ENCODE data around the gene KCTD11.
A peak's percentile ranks its signal among the peaks of the same experiment; 100 is the strongest.
"Not testable (repeated sequence)": the region's sequence is repeated elsewhere in the genome, so short reads cannot be mapped to it uniquely, and the experiment has no call there.

The KCTD11 gene

GRCh38 chr17:7355573-7355972 lies 3.6 kb downstream of the KCTD11 start:
- TF ChIP-seq Cebpa-rat (IDR thresholded peaks at IDR 0.05), result no peak
- Histone ChIP-seq H3K9ac (0 out of 22 replicates have a peak overlapping the region, but pooled peaks of 1 of the 11 experiments have one; percentile 44), H3K27me3 (no peaks in the 10 kb centered on the region), H3K4me2 (peak overlapping the region in 8 of 11 experiments; percentile 2 to 98 (median 34); a peak in 12 of 22 replicates), H3K9me3 (replicated peaks in 1 of 11) (no peaks in the 10 kb centered on the region), H3K4me3 (no peak overlapping the region), H3K27ac (no peak overlapping the region), H4K20me1 (peaks cover 0 to 36% (median 5%) of the 10 kb centered on the region in 11 experiments; a peak in 5 of 22 replicates), H3K36me3 (no peaks in the 10 kb centered on the region), H3K4me1 (peaks cover 33 to 51% (median 43%) of the 10 kb centered on the region in 10 experiments)

GRCh38 chr17:7356072-7356549 lies 4.1 kb downstream of the KCTD11 start:
- Histone ChIP-seq H4K20me1 (peaks cover 0 to 32% (median 5%) of the 10 kb centered on the region in 11 experiments; a peak in 5 of 22 replicates), H3K9me3 (replicated peaks in 1 of 11) (no peaks in the 10 kb centered on the region), H3K4me3 (no peak overlapping the region), H3K4me1 (peaks cover 27 to 45% (median 38%) of the 10 kb centered on the region in 10 experiments), H3K27me3 (no peaks in the 10 kb centered on the region), H3K36me3 (no peaks in the 10 kb centered on the region), H3K9ac (no peak overlapping the region), H3K27ac (no peak overlapping the region), H3K4me2 (peak overlapping the region in 8 of 11 experiments; percentile 2 to 98 (median 30); a peak in 10 of 22 replicates)
- TF ChIP-seq Cebpa-rat (IDR thresholded peaks at IDR 0.05), result no peak

GRCh38 chr17:7356756-7357155 lies 4.8 kb downstream of the KCTD11 start:
- TF ChIP-seq Cebpa-rat (IDR thresholded peaks at IDR 0.05), result no peak
- H3K9ac ChIP-seq, result no peak overlapping the region
- peaks cover 0 to 30% (median 5%) of the 10 kb centered on the region in 11 experiments; a peak in 5 of 22 replicates for H4K20me1 ChIP-seq
- no peaks in the 10 kb centered on the region for H3K9me3 ChIP-seq (replicated peaks in 1 of 11)
- no peak overlapping the region for H3K27ac ChIP-seq
- H3K36me3 ChIP-seq, result no peaks in the 10 kb centered on the region
- no peaks in the 10 kb centered on the region for H3K27me3 ChIP-seq
- peaks cover 25 to 41% (median 35%) of the 10 kb centered on the region in 10 experiments for H3K4me1 ChIP-seq
- H3K4me3 ChIP-seq, result no peak overlapping the region
- H3K4me2 ChIP-seq, result no peak overlapping the region

- H3K9me3 ChIP-seq (replicated peaks in 1 of 11), result no peaks in the 10 kb centered on the region
- H3K36me3 ChIP-seq, result no peaks in the 10 kb centered on the region
- no peak for TF ChIP-seq Cebpa-rat (IDR thresholded peaks at IDR 0.05)
- H3K4me2 ChIP-seq, result no peak overlapping the region
- H3K9ac ChIP-seq, result no peak overlapping the region
- H3K27me3 ChIP-seq, result no peaks in the 10 kb centered on the region
- H4K20me1 ChIP-seq, result peaks cover 0 to 30% (median 5%) of the 10 kb centered on the region in 11 experiments; a peak in 5 of 22 replicates
- H3K27ac ChIP-seq, result no peak overlapping the region
- H3K4me1 ChIP-seq, result peaks cover 22 to 39% (median 34%) of the 10 kb centered on the region in 10 experiments
- H3K4me3 ChIP-seq, result no peak overlapping the region
These were observed 5.4 kb downstream of the KCTD11 start for GRCh38 chr17:7357381-7357780.

- no peak overlapping the region for H3K27ac ChIP-seq
- no peaks in the 10 kb centered on the region for H3K36me3 ChIP-seq
- no peaks in the 10 kb centered on the region for H4K20me1 ChIP-seq
- no peak for TF ChIP-seq Cebpa-rat (IDR thresholded peaks at IDR 0.05)
- no peaks in the 10 kb centered on the region; a peak in 1 of 20 replicates for H3K4me1 ChIP-seq
- H3K4me3 ChIP-seq, result no peak overlapping the region
- no peak overlapping the region for H3K9ac ChIP-seq
- H3K27me3 ChIP-seq, result no peaks in the 10 kb centered on the region
- no peak overlapping the region for H3K4me2 ChIP-seq
- no peaks in the 10 kb centered on the region for H3K9me3 ChIP-seq (replicated peaks in 1 of 11)
These were observed 9.9 kb downstream of the KCTD11 start for GRCh38 chr17:7361906-7362305.

GRCh38 chr17:7363311-7363710 lies 11.3 kb downstream of the KCTD11 start:
- TF ChIP-seq Cebpa-rat (IDR thresholded peaks at IDR 0.05), result no peak
- no peaks in the 10 kb centered on the region for H3K9me3 ChIP-seq (replicated peaks in 1 of 11)
- H3K4me1 ChIP-seq, result peaks cover 0 to 4% (median 3%) of the 10 kb centered on the region in 10 experiments; a peak in 11 of 20 replicates
- no peaks in the 10 kb centered on the region for H3K27me3 ChIP-seq
- H4K20me1 ChIP-seq, result no peaks in the 10 kb centered on the region
- no peak overlapping the region for H3K4me3 ChIP-seq
- H3K27ac ChIP-seq, result no peak overlapping the region
- H3K9ac ChIP-seq, result no peak overlapping the region
- no peaks in the 10 kb centered on the region for H3K36me3 ChIP-seq
- H3K4me2 ChIP-seq, result no peak overlapping the region

- H3K27ac ChIP-seq, result not testable (repeated sequence)
These were observed 14.0 kb downstream of the KCTD11 start for GRCh38 chr17:7365963-7366362.

GRCh38 chr17:7367083-7367482 lies 15.1 kb downstream of the KCTD11 start:
- no peaks in the 10 kb centered on the region for H3K27me3 ChIP-seq
- H3K4me1 ChIP-seq, result peaks cover 0 to 13% (median 5%) of the 10 kb centered on the region in 10 experiments; a peak in 12 of 20 replicates
- no peaks in the 10 kb centered on the region for H3K9me3 ChIP-seq (replicated peaks in 1 of 11)
- no peak overlapping the region for H3K4me2 ChIP-seq
- H3K27ac ChIP-seq, result no peak overlapping the region
- H3K9ac ChIP-seq, result no peak overlapping the region
- TF ChIP-seq Cebpa-rat (IDR thresholded peaks at IDR 0.05), result no peak
- H3K4me3 ChIP-seq, result no peak overlapping the region
- H4K20me1 ChIP-seq, result no peaks in the 10 kb centered on the region
- H3K36me3 ChIP-seq, result no peaks in the 10 kb centered on the region

More at GRCh38 chr17:7365963-7366362, 14.0 kb downstream of the KCTD11 start:
- H3K9ac ChIP-seq; H3K36me3 ChIP-seq; H3K4me2 ChIP-seq; H4K20me1 ChIP-seq; H3K4me3 ChIP-seq; H3K27me3 ChIP-seq; H3K9me3 ChIP-seq (replicated peaks in 1 of 11): not testable (repeated sequence)
- H3K4me1 ChIP-seq, result peaks cover 0 to 13% (median 5%) of the 10 kb centered on the region in 10 experiments; a peak in 12 of 20 replicates

GRCh38 chr17:7367918-7368598 lies 16.1 kb downstream of the KCTD11 start:
- H4K20me1 ChIP-seq, result no peaks in the 10 kb centered on the region

GRCh38 chr17:7368599-7368994 lies 16.6 kb downstream of the KCTD11 start:
- not testable (repeated sequence) for H3K27ac ChIP-seq; H3K4me3 ChIP-seq; H3K9me3 ChIP-seq (replicated peaks in 1 of 11); H3K27me3 ChIP-seq; H4K20me1 ChIP-seq; H3K36me3 ChIP-seq; H3K9ac ChIP-seq
- Histone ChIP-seq H3K4me1 (peaks cover 0 to 13% (median 5%) of the 10 kb centered on the region in 10 experiments; a peak in 11 of 20 replicates), H3K4me2 (peak overlapping the region in 6 of 11 experiments; percentile 16 to 44 (median 21); a peak in 7 of 22 replicates)

More at GRCh38 chr17:7367918-7368598, 16.1 kb downstream of the KCTD11 start:
- peaks cover 0 to 13% (median 5%) of the 10 kb centered on the region in 10 experiments; a peak in 12 of 20 replicates for H3K4me1 ChIP-seq
- no peak overlapping the region for H3K9ac ChIP-seq
- no peak overlapping the region for H3K27ac ChIP-seq
- no peaks in the 10 kb centered on the region for H3K27me3 ChIP-seq
- no peak overlapping the region for H3K4me3 ChIP-seq
- no peaks in the 10 kb centered on the region for H3K9me3 ChIP-seq (replicated peaks in 1 of 11)
- H3K36me3 ChIP-seq, result no peaks in the 10 kb centered on the region
- TF ChIP-seq Cebpa-rat (IDR thresholded peaks at IDR 0.05), result no peak
- peak overlapping the region in 5 of 11 experiments; percentile 16 to 44 (median 24); a peak in 5 of 22 replicates for H3K4me2 ChIP-seq

All from BLaER1 treated with 17β-estradiol and CSF1 and Interleukin-3, amounts not matched to agents 10 nM and 100 nM (cell line).